Brain microvascular endothelial cell (primary cell): ENCODE data around the gene TCP11.

Experiments used
- DNase-seq: peaks from one replicate; pipeline ENCODE4 v3.0.0-alpha.2; 2020
- H3K27ac ChIP-seq: fragments of 250-450 bp; sonication (Bioruptor Pico); 2 replicates; pipeline ENCODE4 v1.5.1; 2020; ENCODE audit warnings: mild to moderate bottlenecking, moderate library complexity
- H3K27me3 ChIP-seq: fragments of 250-450 bp; sonication (Bioruptor Pico); replicated peaks from 2 replicates; pipeline ENCODE4 v1.5.1; 2020; ENCODE audit warnings: mild to moderate bottlenecking
- H3K36me3 ChIP-seq: fragments of 250-450 bp; sonication (Bioruptor Pico); replicated peaks from 2 replicates; pipeline ENCODE4 v1.5.1; 2020; ENCODE audit warnings: mild to moderate bottlenecking
- H3K4me3 ChIP-seq: 2 replicates; pipeline ENCODE4 v1.5.1; 2011; ENCODE audit warnings: low read depth, mild to moderate bottlenecking, control low read depth, low read length, moderate library complexity
- CTCF ChIP-seq: IDR thresholded peaks from 2 replicates; pipeline ENCODE4 v1.5.1; 2011; ENCODE audit warnings: low read depth, mild to moderate bottlenecking, moderate library complexity, low read length, control low read depth, inconsistent platforms; ENCODE audit errors: missing control alignments
- in situ Hi-C: cut with HindIII; loops from 2 replicates; pipeline ENCODE4 v1.10.0; 2017; ENCODE audit warnings: low sequenced_read_pairs, low pct_ligation_motif_present

The TCP11 gene

GRCh38 chr6:35179901-35180535, 38.9 kb upstream of the TCP11 start:
- DNase-seq: no peak
- TF ChIP-seq CTCF: no peak
- no peaks in the 10 kb centered on the region for H3K27me3 ChIP-seq
- H3K27ac ChIP-seq: no peak overlapping the region
- H3K36me3 ChIP-seq: no peaks in the 10 kb centered on the region
- no peak overlapping the region for H3K4me3 ChIP-seq
- in situ Hi-C loops: no loop called here

- Histone ChIP-seq H3K27me3 (no peaks in the 10 kb centered on the region), H3K36me3 (no peaks in the 10 kb centered on the region), H3K4me3 (no peak overlapping the region), H3K27ac (no peak overlapping the region)
- in situ Hi-C loops: no loop called here
- DNase-seq: no peak
- peak; percentile 5 for TF ChIP-seq CTCF
Observed at GRCh38 chr6:35178932-35179832, 38.0 kb upstream of the TCP11 start.

GRCh38 chr6:35178012-35178411, 36.9 kb upstream of the TCP11 start:
- in situ Hi-C loops: no loop called here
- TF ChIP-seq CTCF: no peak
- H3K27ac ChIP-seq: no peak overlapping the region
- H3K27me3 ChIP-seq: no peaks in the 10 kb centered on the region
- no peaks in the 10 kb centered on the region for H3K36me3 ChIP-seq
- DNase-seq: no peak
- no peak overlapping the region for H3K4me3 ChIP-seq

- no peak for DNase-seq
- H3K36me3 ChIP-seq: no peaks in the 10 kb centered on the region
- in situ Hi-C loops: no loop called here
- no peak for TF ChIP-seq CTCF
- H3K27me3 ChIP-seq: no peaks in the 10 kb centered on the region
- peak overlapping the region; percentile 46 for H3K27ac ChIP-seq
- H3K4me3 ChIP-seq: no peak overlapping the region
Observed at GRCh38 chr6:35177596-35177995, 36.5 kb upstream of the TCP11 start.

GRCh38 chr6:35177157-35177556, 36.0 kb upstream of the TCP11 start:
- in situ Hi-C loops: no loop called here
- DNase-seq: no peak
- H3K27me3 ChIP-seq: no peaks in the 10 kb centered on the region

More at GRCh38 chr6:35177157-35177556, 36.0 kb upstream of the TCP11 start:
- H3K27ac ChIP-seq: peak overlapping the region; percentile 46
- TF ChIP-seq CTCF: no peak
- H3K36me3 ChIP-seq: no peaks in the 10 kb centered on the region
- no peak overlapping the region for H3K4me3 ChIP-seq
